H7 (cell line): Measurements from ENCODE around the gene WIPI1. TPM values are rescaled to one million over a fixed set of nuclear protein-coding genes. Genes with fewer than 3 reads are reported as not detected.

Experiments
- DNase-seq: peaks from one replicate; pipeline ENCODE4 v3.0.0; 2012
- H3K27me3 ChIP-seq: 2 replicates; pipeline ENCODE4 v1.6.0; 2011; ENCODE audit warnings: mild to moderate bottlenecking, low read length; ENCODE audit not compliant: control insufficient read depth, insufficient read depth
- H3K36me3 ChIP-seq: replicated peaks from 2 replicates; pipeline ENCODE4 v1.5.1; 2011; ENCODE audit warnings: low read length; ENCODE audit not compliant: control insufficient read depth, insufficient read depth
- H3K4me3 ChIP-seq: 2 replicates; pipeline ENCODE4 v1.5.1; 2011; ENCODE audit warnings: low read depth, mild to moderate bottlenecking, control low read depth, low read length, moderate library complexity; ENCODE audit not compliant: insufficient read depth
- total RNA-seq: library from RNA; depleted of rRNA; stranded (reverse); fragments of >200 nt; shearing (Covaris generic); gene quantifications from 2 replicates; pipeline ENCODE4 v1.2.3, GENCODE V29; 2014

Gene WIPI1
- total RNA-seq, 1 experiment from 2014 or later, result 24.4 TPM

GRCh38 chr17:68453991-68454665 is 3.2 kb downstream of the WIPI1 start:
- Histone ChIP-seq H3K27me3 (no peaks in the 10 kb centered on the region; the same call in 1 of the 2 replicates), H3K4me3 (no peak overlapping the region), H3K36me3 (peaks cover 1% of the 10 kb centered on the region)
- no peak for DNase-seq

GRCh38 chr17:68452724-68453290 is 4.5 kb downstream of the WIPI1 start:
- no peak for DNase-seq
- Histone ChIP-seq H3K36me3 (peaks cover 3% of the 10 kb centered on the region), H3K4me3 (no peak overlapping the region), H3K27me3 (no peaks in the 10 kb centered on the region)

DNA sequence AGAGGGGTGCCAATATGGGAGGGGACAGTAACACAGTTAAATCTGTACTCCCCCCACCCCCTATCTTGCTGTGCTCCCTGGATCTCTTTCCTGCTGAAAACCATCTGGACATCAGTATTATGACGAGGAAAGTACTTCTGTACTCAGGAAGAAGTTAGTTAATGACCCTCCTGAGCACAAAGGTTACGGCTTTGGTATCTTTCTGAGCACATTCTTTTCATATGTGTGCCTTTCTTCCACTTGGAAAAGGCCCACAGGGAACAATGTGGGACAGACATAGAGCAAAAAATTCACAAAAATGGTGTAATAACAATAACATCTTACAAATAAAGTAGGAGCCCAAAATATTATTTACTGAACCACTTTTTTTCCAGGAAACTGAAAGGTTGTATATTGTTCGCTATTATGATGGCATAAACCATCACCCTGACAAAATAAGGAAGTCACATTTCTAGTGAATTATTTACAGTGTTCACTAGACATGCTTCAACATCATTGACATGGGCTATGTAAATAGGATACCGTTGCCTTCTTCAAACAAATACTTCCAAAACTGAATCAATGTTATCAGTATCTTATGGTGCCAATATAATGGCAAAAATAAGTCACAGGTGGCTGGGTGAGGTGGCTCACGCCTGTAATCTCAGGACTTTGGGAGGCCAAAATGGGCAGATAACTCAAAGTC is 5.5 kb downstream of the WIPI1 start:
- no peaks in the 10 kb centered on the region for H3K27me3 ChIP-seq

GRCh38 chr17:68450801-68451200 is 6.5 kb downstream of the WIPI1 start:
- no peak for DNase-seq
- peaks cover 3% of the 10 kb centered on the region for H3K36me3 ChIP-seq

More for the DNA sequence above, 5.5 kb downstream of the WIPI1 start:
- no peak overlapping the region for H3K4me3 ChIP-seq
- peaks cover 3% of the 10 kb centered on the region for H3K36me3 ChIP-seq
- DNase-seq, result no peak

DNA sequence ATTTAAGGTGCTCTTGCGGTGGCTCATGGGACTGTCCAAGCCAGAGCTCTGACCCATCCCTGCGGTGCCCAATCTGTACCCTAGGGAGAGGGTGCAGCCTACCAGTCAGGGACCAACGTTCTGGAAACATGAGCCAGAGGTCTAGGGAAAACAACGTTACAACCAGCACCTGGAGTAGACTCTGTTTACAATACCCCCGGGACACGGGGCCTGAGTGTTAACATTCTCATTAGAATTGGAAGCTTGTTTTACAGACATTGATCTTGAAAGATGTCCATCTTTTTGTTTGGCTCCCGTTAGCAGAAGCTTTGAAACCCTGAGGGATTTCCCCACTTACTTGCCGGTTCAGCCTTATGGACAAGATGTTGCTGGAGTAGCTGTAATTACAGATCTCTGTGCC is 6.9 kb downstream of the WIPI1 start:
- no peaks in the 10 kb centered on the region for H3K27me3 ChIP-seq
- H3K36me3 ChIP-seq, result peaks cover 3% of the 10 kb centered on the region
- no peak overlapping the region for H3K4me3 ChIP-seq
- DNase-seq, result no peak

More at GRCh38 chr17:68450801-68451200, 6.5 kb downstream of the WIPI1 start:
- Histone ChIP-seq H3K27me3 (no peaks in the 10 kb centered on the region), H3K4me3 (no peak overlapping the region)

DNA sequence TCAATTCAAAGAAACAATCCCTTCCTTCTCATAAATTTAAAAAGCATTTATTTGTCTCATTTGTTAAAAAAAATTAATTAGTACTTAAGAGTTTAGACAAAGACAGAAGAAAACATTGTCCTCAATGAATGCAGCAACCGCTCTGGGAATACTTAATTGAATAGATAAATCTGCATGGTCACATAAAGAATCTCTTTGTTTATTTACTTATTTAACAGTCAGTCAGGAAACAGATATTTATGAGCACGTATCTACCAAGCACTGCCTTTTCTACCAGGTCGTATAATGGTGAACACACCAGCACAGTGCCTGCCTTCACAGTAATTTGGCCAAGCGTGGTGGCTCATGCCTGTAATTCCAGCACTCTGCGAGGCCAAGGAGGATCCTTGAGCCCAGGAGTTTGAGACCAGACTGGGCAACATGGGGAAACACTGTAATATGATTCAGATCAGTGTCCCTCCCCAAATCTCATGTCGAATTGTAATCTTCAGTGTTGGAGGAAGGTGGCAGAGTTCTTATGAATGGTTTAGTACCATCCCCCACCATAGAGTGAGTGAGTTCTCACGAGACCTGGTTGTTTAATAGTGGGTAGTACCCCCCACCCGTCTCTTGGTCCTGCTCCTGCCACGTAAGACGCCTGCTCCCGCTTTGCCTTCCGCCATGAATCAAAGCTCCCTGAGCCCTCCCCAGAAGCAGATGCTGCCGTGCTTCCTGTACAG is 8.1 kb downstream of the WIPI1 start:
- Histone ChIP-seq H3K27me3 (no peaks in the 10 kb centered on the region), H3K4me3 (no peak overlapping the region), H3K36me3 (peaks cover 3% of the 10 kb centered on the region)
- no peak for DNase-seq

DNA sequence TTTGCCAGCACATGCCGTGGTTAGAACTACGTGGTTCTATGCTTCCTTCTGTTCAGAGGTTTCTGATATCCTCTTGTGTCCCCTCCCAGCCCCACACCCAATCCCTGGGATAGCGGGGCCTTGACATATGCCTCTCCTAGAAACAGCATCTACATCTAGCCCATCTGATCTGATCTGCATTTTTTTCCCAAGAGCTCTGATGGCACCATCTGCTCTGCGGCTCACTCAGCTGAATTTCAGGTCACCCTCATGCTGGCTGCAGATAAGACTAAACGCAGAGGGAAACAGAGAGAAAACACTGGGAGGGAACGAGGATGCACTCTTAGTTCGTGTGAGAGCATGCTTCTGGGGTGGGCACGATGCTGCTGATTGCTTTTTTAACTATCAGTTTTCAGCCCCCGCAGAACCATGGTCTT is 10.7 kb downstream of the WIPI1 start:
- Histone ChIP-seq H3K36me3 (peaks cover 3% of the 10 kb centered on the region), H3K27me3 (no peaks in the 10 kb centered on the region), H3K4me3 (no peak overlapping the region)
- no peak for DNase-seq

GRCh38 chr17:68445671-68446070 is 11.6 kb downstream of the WIPI1 start:
- Histone ChIP-seq H3K27me3 (no peaks in the 10 kb centered on the region), H3K4me3 (no peak overlapping the region), H3K36me3 (peaks cover 3% of the 10 kb centered on the region)
- DNase-seq, result no peak

GRCh38 chr17:68443972-68444464 is 13.3 kb downstream of the WIPI1 start:
- H3K27me3 ChIP-seq, result no peaks in the 10 kb centered on the region
- H3K4me3 ChIP-seq, result no peak overlapping the region
- peaks cover 2% of the 10 kb centered on the region; the same call in 1 of the 2 replicates for H3K36me3 ChIP-seq
- no peak for DNase-seq

DNA sequence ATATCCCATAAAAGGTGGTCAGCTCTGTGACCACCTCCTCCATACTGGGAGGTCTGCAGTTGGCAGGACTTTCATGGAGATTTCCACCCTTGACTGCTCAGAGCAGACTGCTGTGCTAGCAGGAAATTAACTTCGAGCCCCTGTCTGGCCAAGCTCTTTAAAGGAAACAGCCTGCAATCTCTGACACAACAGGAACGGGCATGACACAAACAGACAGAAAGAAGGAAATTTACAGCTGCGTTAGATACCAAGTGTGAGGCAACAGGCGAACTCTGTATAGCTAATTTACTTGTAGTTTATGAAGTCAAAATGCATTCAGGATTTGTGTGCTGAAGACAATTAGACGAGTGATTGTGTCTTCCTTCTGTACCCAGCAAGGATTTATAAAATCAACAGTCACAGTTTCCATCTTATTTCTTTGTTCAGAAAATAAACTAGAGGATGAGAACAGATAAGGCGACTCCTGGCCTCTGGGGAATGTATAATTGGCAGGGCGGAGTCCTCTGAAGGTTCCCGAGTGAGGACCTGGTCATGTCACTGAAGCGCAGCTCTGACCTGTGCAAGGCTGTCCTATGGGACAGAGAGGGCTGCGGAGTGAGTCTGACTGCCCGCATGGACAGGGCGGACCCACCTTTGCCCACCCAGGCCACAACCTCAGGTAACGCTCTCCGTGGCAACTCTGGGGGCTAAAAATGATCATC is 16.1 kb downstream of the WIPI1 start:
- DNase-seq, result no peak
- no peaks in the 10 kb centered on the region for H3K36me3 ChIP-seq
- no peak overlapping the region for H3K4me3 ChIP-seq
- H3K27me3 ChIP-seq, result no peaks in the 10 kb centered on the region

DNA sequence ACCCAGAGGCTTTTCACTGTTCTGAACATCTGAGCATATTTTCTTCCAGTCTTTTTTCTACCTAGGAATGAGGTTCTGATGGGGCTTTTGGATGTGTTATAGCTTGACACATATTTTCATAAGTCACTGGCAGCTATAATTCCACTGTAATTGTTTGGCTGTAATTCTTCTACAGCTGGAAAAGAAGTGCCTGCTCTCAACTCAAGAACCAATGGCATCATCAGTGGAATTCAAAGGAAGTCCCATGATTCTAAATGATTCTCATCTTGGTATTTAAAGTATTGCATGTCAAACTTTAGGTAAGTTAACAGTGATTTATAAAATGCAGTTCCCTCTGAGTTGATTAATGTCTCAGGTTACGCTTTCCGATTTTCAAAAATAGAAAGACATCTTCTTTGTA is 16.8 kb downstream of the WIPI1 start:
- H3K36me3 ChIP-seq, result peaks cover 2% of the 10 kb centered on the region
- H3K27me3 ChIP-seq, result no peaks in the 10 kb centered on the region
- no peak for DNase-seq
- H3K4me3 ChIP-seq, result no peak overlapping the region

GRCh38 chr17:68439656-68440290 is 17.5 kb downstream of the WIPI1 start:
- Histone ChIP-seq H3K36me3 (peaks cover 5% of the 10 kb centered on the region), H3K27me3 (no peaks in the 10 kb centered on the region), H3K4me3 (no peak overlapping the region)
- no peak for DNase-seq

DNA sequence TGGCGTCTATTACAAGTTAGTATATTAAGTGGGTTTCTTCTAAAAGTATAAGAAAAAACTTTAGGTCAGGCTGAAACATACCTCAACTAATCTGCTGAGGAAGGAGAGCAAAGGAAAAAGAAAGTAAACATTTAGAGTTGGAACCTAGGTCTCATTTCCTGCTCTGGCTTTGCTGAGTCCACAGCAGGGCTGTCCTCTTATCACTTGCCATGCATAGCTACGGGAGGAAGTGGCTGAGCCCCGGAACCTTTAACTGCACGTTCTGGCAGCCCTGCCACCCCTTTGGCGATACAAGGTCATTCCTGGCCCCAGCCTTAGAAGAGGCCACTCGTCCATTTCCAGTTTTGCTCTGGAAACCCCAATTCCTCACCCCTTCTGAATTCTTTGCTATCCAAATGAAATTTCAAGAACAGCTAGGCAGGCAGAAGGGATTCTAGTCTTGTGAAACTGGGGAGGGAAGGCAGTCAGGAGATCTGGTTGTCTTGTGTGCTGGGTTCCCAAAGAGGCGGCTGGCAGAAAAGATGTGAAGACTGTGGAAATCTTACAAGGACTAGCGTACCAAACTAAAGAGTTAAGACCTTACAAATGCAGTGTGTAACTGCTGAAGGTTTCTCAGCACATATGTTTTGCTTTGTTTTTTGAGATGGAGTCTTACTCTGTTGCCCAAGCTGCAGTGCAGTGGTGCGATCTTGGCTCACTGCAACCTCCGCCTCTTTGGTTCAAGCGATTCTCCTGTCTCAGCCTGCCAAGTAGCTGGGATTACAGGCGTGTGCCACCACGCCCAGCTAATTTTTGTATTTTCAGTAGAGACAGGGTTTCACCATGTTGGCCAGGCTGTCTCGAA is 19.1 kb downstream of the WIPI1 start:
- no peak overlapping the region for H3K4me3 ChIP-seq
- no peaks in the 10 kb centered on the region for H3K27me3 ChIP-seq
- DNase-seq, result no peak
- peaks cover 15% of the 10 kb centered on the region for H3K36me3 ChIP-seq
